Measurements from ENCODE around the gene MATK.
A peak's percentile ranks its signal among the peaks of the same experiment; 100 is the strongest.
"Not testable (repeated sequence)": the region's sequence is repeated elsewhere in the genome, so short reads cannot be mapped to it uniquely, and the experiment has no call there.

Gene MATK

DNA sequence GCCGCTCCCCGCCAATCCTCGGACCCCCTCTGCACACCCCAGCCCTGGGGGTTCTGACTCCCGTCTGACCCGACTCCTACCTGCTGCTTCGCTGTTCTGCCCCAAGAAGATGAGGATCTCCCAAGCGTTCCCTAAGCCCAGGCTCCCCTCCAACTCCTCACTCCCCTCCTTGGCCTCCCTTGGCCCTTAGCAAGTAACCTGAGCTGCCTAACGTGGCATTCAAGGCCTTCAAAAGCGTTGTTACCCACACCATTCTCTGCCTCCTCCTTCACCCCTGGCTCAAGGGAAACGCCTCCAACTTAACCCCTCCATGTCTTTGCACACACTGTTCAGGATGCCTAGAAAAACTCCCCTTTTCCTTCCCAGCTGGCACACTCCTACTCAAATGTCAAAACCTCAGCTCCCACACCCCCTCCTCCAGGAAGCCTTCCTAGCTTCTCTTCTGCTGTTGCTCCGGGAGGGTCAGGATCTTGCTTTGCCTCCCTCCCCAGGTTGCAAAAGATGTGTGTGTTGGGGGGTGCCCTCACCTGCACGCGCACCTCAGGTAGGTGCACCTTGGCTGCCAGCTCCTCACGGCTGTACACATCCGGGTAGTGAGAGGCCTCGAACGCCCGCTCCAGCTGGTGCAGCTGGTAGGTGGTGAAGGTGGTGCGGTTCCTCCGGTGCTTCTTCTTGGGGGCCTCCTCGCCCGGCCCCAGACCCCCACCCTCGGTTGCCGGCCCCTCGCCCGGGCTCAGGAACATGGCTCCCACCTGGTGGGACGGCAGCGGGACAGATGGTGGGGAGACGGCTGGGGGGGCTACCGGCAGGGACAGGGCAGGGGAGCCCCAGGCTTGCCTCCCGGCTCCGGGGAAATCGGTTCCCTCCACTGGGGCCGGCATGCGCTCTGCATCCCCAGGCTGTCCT is 14.9 kb downstream of the MATK start:
- DNase-seq (ENCODE audit: low read depth in 3 of 3): no peak

DNA sequence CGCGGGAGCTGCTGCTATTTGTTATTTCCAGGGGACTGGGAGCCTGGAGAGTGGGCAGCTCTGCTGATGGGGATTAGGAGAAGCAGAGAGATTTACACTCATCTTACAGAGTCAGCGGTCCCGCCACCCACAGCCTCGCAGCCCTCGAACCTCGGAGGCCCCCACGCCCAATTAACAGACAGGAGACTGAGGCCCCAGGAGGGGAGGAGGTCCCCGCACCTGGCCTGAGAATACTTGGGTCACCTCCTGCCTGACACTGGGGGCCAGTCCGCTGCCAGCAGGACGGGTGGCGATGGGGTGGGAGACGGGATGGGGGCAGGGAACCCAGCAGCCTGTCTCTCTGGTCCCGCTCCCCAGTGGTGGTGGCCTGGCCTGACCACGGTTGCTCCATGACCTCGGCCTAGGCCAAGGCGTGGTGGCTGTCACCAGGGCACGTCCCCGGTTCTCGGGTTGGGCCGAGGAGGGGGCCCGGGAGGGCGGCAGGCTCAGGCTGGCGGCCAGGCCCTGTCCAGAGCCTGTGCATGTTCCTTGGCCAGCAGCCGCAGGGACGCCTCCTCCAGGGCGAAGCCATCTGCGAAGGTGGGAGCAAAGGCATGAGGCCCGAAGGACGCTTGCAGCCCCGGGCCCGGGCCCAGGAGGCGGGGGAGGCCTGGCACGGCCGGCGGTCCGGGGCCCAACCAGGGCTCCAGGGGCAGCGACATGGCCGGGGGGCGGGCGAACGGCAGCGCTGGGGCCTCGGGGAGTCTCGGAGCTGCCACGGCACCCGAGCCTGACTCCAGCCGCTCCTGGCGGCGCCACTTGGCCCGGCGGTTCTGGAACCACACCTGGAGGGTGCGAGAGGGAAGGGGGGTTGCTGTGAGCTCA is 15.8 kb downstream of the MATK start:
- no peak for DNase-seq (ENCODE audit: low read depth in 3 of 3)

- no peak for DNase-seq (ENCODE audit: low read depth in 3 of 3)
Observed at GRCh38 chr19:3769494-3769893, 16.7 kb downstream of the MATK start.

DNA sequence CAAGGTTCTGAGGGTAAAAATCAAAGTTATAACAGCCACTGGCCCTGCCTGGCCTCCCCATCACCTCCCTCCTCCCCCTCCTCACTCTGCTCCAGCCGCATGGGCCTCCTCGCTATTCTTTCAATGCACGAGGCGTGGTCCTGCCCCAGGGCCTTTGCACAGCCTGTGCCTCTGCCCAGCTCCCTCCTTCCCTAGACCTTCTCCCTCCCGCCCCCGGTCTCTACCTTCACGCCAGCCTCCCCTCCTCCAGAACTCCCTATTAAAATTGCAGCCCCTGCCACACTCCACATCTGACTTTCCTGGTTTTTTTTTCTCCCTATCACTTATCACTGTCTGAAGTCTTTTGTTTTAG is 17.5 kb downstream of the MATK start:
- DNase-seq (ENCODE audit: low read depth in 3 of 3): no peak

- no peak for DNase-seq (ENCODE audit: low read depth in 3 of 3)
Observed at GRCh38 chr19:3768015-3768747, 18.0 kb downstream of the MATK start.

- no peak for DNase-seq (ENCODE audit: low read depth in 3 of 3)
Observed at GRCh38 chr19:3767050-3767449, 19.1 kb downstream of the MATK start.

DNA sequence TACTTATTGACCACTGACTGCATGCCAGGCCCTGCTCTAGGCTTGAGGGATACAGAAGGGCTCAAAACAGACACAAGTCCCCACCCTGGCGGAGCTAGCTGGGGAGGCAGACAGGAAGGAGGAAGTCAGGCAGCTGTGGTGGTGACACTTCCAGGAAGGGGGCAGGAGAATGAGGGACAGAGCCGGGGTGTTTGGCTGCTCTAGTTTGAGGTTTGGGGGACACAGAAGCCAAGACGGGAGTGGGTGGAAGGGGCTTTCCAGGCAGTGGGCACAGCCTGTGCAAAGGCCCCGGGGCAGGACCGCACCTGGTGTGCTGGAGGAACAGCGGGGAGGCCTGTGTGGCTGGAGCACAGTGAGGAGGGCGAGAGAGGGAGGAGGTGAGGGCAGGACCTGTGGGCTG is 19.7 kb downstream of the MATK start:
- no peak for DNase-seq (ENCODE audit: low read depth in 3 of 3)

GRCh38 chr19:3765757-3766156 is 20.4 kb downstream of the MATK start:
- DNase-seq (ENCODE audit: low read depth in 3 of 3): not testable (repeated sequence)

DNA sequence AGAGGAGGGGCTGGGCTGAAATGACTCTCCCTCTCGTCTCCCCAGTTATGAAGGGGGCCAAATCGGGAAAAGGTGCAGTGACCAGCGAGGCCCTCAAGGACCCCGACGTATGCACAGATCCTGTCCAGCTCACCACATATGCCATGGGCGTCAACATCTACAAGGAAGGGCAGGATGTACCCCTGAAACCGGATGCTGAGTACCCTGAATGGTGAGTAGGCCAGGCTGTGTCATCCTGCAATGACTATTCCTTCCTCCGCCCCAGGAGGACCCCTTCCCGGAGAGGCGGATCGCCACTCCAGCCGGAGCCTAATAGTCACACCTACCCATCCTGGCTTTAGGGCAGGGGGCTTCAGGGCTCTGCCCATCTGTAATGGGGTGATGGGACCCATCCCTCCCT is 21.1 kb downstream of the MATK start:
- DNase-seq (ENCODE audit: low read depth in 3 of 3): no peak

GRCh38 chr19:3762501-3763459 is 23.4 kb downstream of the MATK start, which contains the start of gene MRPL54:
MRPL54 (plus strand) TSS chr19:3762682; CDS start chr19:3762701, 19 bp downstream.
- peak; percentile 98 to 99 (median 99) for DNase-seq (ENCODE audit: low read depth in 3 of 3)

GRCh38 chr19:3762130-3762473 is 24.1 kb downstream of the MATK start:
- DNase-seq (ENCODE audit: low read depth in 3 of 3): no peak

- peak; percentile 93 to 98 (median 94) for DNase-seq (ENCODE audit: low read depth in 3 of 3)
Observed at GRCh38 chr19:3761382-3762129, 24.6 kb downstream of the MATK start, which contains the start of gene APBA3. APBA3 (minus strand) TSS chr19:3761692; CDS start chr19:3760264, 1,428 bp downstream.

GRCh38 chr19:3760871-3761361 is 25.3 kb downstream of the MATK start:
- DNase-seq (ENCODE audit: low read depth in 3 of 3): peak in 1 of 3 experiments; percentile 10

DNA sequence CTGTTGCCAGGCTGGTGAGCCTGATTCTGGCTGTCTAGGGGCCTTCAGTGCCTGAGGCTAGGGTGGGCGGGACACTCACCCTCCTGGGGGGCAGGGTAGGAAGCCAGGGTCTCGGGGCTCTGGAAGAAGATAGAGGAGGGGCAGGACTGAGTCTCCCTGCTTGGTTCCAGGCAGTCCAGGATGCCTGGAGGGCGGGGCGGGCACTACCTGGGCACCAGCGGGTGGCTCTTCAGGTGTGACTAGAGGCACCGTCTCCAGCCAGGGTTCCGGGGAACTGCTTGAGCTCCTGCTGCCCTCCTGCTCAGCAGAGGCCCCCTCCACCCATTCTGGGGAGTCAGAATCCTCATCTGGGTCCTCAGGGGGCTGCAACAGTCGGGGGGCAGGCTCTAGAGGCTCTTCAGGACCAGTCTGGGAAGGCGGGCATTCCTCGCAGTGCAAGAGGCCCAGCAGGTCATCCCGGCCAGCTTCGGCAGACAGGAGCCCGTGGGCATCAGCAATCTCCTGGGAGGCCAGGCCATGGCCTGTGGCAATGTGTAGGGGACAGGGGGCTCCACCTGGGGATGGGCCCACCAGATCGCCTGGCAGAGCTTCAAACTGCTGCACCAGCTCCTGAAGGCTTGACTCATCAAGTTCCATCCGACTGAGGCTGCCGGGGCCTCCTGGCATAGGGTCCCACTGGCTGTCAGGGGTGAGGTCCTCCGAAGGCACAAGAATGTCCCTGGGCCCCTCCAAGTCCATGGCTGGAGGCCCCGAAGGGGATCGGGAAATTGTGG is 26.5 kb downstream of the MATK start:
- no peak for DNase-seq (ENCODE audit: low read depth in 3 of 3)

DNA sequence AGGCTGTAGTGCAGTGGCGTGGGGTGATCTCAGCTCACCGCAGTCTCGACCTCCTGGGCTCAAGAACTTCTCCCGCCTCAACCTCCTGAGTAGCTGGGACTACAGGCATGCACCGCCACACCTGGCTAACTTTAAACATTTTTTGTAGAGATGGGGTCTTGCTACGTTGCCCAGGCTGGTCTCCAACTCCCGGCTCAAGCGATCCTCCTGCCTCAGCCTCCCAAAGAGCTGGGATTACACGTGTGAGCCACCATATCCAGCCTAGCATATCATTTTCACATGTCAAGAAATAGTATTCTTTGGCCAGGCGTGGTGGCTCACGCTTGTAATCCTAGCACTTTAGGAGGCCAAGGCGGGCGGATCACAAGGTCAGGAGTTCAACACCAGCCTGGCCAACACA is 27.9 kb downstream of the MATK start:
- not testable (repeated sequence) for DNase-seq (ENCODE audit: low read depth in 3 of 3)

DNA sequence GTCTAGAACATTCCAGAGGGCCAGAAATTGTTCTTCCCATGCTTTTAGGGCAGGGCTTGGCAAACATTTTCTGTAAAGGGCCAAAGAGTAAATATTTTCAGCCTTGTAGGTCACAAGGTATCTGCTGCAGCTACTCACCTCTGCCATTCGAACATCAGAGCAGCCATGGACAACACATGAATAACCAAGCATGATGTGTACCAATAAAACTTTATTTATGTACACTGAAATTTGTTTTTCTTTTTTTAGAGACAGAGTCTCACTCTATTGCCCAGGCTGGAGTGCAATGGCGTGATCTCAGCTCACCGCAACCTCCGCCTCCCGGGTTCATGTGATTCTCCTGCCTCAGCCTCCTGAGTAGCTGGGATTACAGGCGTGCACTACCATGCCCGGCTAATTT is 28.5 kb downstream of the MATK start:
- not testable (repeated sequence) for DNase-seq (ENCODE audit: low read depth in 3 of 3)

DNA sequence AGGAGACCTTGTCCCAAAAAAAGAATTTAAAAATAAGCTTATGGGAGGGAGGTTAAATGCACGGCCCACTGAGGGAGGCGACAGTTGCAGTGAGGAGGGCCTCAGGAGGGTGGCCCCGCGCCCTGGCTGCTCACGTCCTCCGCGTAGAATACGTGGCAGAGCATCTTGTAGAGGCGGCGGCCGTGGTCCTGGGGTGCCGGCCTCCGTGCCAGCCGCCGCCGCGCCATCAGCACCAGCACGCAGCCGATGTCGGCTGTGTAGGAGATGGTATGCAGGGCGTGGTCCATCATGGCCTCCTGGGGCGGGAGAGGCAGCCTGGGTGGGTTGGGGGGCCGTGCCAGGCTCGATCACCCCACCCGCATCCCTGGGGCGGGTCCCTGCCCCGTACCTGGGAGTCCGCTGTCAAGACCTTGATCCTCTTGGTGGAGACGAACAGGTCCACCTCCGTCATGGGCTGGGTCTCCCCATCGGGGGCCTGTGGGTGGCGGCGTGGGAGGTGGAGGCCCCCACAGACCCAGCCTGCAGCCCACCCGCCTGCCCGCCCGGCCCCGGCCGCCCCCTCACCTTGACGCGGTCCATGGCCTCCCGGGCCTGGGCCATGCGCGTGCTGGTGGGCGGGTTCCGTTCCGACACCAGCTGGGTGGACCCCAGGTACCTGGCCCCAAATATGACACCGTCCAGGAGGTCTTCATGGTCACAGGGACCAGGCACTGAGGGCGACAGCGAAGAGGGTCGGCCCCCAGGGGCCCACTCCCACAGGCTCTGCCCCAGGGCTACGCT is 32.4 kb downstream of the MATK start:
- DNase-seq (ENCODE audit: low read depth in 3 of 3): no peak

DNA sequence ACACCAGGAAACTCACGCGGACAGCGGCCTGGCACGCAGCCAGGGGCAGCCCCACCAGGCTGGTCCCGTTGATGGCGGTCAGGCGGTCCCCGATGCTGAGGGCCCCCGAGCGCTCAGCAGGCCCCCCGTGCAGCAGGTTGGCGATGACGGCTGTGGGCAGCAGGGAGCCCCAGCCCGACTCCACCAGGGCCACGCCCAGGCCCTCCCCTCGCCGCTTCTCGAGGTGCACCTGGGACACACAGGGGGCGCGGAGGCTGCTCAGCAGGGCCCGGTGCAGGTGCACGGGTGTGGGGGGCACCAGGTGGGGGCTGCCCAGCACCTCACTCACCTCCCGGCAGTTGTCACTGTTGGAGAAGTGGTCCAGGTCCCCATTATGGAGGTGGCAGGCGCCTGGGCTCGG is 33.7 kb downstream of the MATK start:
- no peak for DNase-seq (ENCODE audit: low read depth in 3 of 3)

Measured in stimulated activated CD4-positive, alpha-beta T cell treated with anti-CD3 and anti-CD28 coated beads, TNF-alpha, amount 100 ng/mL, for 4 hours (primary cell).